OCI-LY7 (cell line): ENCODE data around the gene CAMSAP3. TPM values are rescaled to one million over a fixed set of nuclear protein-coding genes. Genes with fewer than 3 reads are reported as not detected.

Experiments used
- BruUV-seq: library from RNA; stranded (reverse); fragments of 400-500 nt; replicated peaks from 2 replicates; lab custom pipeline; 2021; lab: Mats Ljungman, UMichigan
- CTCF ChIA-PET: fragments of 300-600 bp; sonication (Branson Sonifier 250); formaldehyde crosslinking; loops from one replicate; lab custom pipeline; 2022; ENCODE audit warnings: antibody characterized with exemption; ENCODE audit not compliant: unreplicated experiment; lab: Charles Lee
- POLR2A ChIA-PET: fragments of 300-600 bp; sonication (Branson Sonifier 250); formaldehyde crosslinking; loops from one replicate; lab custom pipeline; 2022; ENCODE audit warnings: antibody characterized with exemption; lab: Charles Lee
- DNase-seq: peaks from one replicate; pipeline ENCODE4 v3.0.0-alpha.2; 2015; ENCODE audit warnings: low spot score
- H2AFZ ChIP-seq: fragments of 200-600 bp; sonication (generic), shearing (Covaris generic); 2 replicates; pipeline ENCODE4 v1.6.1; 2014; ENCODE audit warnings: mild to moderate bottlenecking, antibody characterized with exemption, low read length, moderate library complexity
- H3K27ac ChIP-seq: fragments of 200-600 bp; sonication (generic); 2 replicates; pipeline ENCODE4 v1.5.1; 2014; ENCODE audit warnings: mixed run types, low read depth, mild to moderate bottlenecking, moderate library complexity, low read length, inconsistent platforms; ENCODE audit not compliant: poor library complexity, severe bottlenecking
- H3K36me3 ChIP-seq: fragments of 200-600 bp; sonication (generic); 2 replicates; pipeline ENCODE4 v1.6.1; 2014; ENCODE audit warnings: mild to moderate bottlenecking, antibody characterized with exemption, low read length, moderate library complexity, mixed read lengths; ENCODE audit not compliant: insufficient read depth
- H3K4me1 ChIP-seq: fragments of 200-600 bp; sonication (generic); 2 replicates; pipeline ENCODE4 v1.5.1; 2014; ENCODE audit warnings: mild to moderate bottlenecking, low read length; ENCODE audit not compliant: insufficient read depth, poor library complexity, severe bottlenecking
- H3K4me2 ChIP-seq: fragments of 200-600 bp; sonication (generic); 2 replicates; pipeline ENCODE4 v1.6.1; 2014; ENCODE audit warnings: mild to moderate bottlenecking, low read length
- H3K4me3 ChIP-seq: fragments of 200-600 bp; sonication (generic); 2 replicates; pipeline ENCODE4 v1.5.1; 2014; ENCODE audit warnings: mild to moderate bottlenecking, low read depth, low read length; ENCODE audit not compliant: poor library complexity, severe bottlenecking
- H3K79me2 ChIP-seq: fragments of 200-600 bp; sonication (generic); 2 replicates; pipeline ENCODE4 v1.6.1; 2016; ENCODE audit warnings: low read depth, mild to moderate bottlenecking, low read length, moderate library complexity, mixed read lengths; ENCODE audit not compliant: insufficient read depth
- H3K9me2 ChIP-seq: fragments of 200-600 bp; sonication (generic); 2 replicates; pipeline ENCODE4 v1.6.1; 2016; ENCODE audit warnings: mild to moderate bottlenecking, low read length, mixed read lengths; ENCODE audit not compliant: insufficient read depth
- H3K9me3 ChIP-seq: fragments of 200-600 bp; sonication (generic); 2 replicates; pipeline ENCODE4 v1.6.1; 2014; ENCODE audit warnings: mild to moderate bottlenecking, mixed run types, low read length, mixed read lengths
- H4K20me1 ChIP-seq: fragments of 200-600 bp; sonication (generic); 2 replicates; pipeline ENCODE4 v1.6.1; 2014; ENCODE audit warnings: mild to moderate bottlenecking, antibody characterized with exemption, low read length, moderate library complexity, mixed read lengths; ENCODE audit not compliant: insufficient read depth
- EZH2phosphoT487 ChIP-seq: fragments of 200-600 bp; sonication (generic); IDR thresholded peaks from 2 replicates; pipeline ENCODE4 v1.6.1; 2018; ENCODE audit warnings: low read depth, borderline replicate concordance, mild to moderate bottlenecking, mixed run types, antibody characterized with exemption, low read length, moderate library complexity, mixed read lengths
- intact Hi-C: fragments of 100-400 bp; cut with micrococcal nuclease; formaldehyde crosslinking; loops from one replicate; pipeline ENCODE4 v1.10.0; 2022; ENCODE audit not compliant: unreplicated experiment
- total RNA-seq, 2 experiments: library from RNA; depleted of rRNA in 1 of 2; stranded (reverse); fragments of >200 nt in 1 of 2; shearing (Covaris generic) in 1 of 2; gene quantifications; 2 replicates each; pipeline ENCODE4 v1.2.3, GENCODE V29; 2014 to 2022
- TF ChIP-seq, protein P1 (sequence below): fragments of 200-600 bp; sonication (generic); conservative IDR thresholded peaks from 2 replicates; pipeline ENCODE4 v1.5.1; 2014; ENCODE audit warnings: mild to moderate bottlenecking, antibody characterized with exemption, low read length, moderate library complexity, mixed read lengths

CAMSAP3 gene
- total RNA-seq, 2 experiments from 2014 or later, result 1.6 to 1.9 TPM

DNA sequence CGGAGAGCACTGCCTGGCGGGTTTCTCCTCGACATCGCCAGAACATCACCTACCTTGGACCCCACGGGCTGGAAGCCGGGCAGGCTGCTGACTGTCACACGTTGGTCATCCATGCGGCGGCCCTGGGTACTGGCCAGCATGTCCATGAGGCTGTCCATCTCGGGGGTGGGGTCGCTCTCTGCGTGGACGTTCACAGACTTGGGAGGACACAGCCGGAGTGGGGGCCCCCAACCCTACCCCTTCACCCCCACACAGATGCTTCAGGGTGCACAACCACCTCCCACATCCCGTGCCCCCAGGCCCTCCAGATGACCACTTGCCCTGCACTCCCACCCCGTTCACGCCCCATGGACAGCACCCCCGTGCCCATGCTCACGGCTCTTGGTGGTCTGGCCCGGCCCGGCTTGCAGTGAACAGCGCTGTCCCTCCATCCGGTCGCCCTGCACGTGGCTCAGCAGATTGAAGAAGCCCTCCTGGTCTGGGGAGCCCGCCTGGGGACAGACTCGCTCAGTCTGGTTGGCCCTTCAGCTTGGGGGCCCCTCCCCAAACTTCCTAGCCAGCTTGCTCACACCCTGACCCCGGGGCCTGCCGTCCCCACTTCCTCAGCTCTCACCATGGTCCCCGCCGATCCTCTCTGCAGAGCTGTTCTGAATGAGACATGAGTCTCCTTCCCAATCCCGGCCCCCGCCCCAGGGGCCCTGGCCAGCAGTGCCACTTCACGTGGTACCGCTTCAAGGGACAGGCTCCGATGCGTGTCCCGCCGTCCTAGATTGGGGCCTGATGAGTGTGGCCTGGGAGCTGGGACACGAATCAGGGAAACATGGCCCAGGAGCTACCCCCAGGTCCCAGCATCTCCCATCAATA, 36.9 kb downstream of the CAMSAP3 start:
- intact Hi-C loops, result no loop called here
- peaks cover 24% of the 10 kb centered on the region for H3K4me1 ChIP-seq
- H3K4me3 ChIP-seq, result no peak overlapping the region
- no peak overlapping the region for H3K4me2 ChIP-seq
- no peak overlapping the region for H2AFZ ChIP-seq
- H3K79me2 ChIP-seq, result peaks cover 30% of the 10 kb centered on the region
- no peak for DNase-seq
- POLR2A ChIA-PET, result no interaction called here
- 0 out of 2 replicates have a peak, but pooled peaks cover 6% of the 10 kb centered on the region for H4K20me1 ChIP-seq
- TF ChIP-seq, protein P1, sequence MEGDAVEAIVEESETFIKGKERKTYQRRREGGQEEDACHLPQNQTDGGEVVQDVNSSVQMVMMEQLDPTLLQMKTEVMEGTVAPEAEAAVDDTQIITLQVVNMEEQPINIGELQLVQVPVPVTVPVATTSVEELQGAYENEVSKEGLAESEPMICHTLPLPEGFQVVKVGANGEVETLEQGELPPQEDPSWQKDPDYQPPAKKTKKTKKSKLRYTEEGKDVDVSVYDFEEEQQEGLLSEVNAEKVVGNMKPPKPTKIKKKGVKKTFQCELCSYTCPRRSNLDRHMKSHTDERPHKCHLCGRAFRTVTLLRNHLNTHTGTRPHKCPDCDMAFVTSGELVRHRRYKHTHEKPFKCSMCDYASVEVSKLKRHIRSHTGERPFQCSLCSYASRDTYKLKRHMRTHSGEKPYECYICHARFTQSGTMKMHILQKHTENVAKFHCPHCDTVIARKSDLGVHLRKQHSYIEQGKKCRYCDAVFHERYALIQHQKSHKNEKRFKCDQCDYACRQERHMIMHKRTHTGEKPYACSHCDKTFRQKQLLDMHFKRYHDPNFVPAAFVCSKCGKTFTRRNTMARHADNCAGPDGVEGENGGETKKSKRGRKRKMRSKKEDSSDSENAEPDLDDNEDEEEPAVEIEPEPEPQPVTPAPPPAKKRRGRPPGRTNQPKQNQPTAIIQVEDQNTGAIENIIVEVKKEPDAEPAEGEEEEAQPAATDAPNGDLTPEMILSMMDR, result no peak
- no peak for TF ChIP-seq EZH2phosphoT487
- no peaks in the 10 kb centered on the region for H3K9me3 ChIP-seq
- peaks cover 9% of the 10 kb centered on the region; the same call in 1 of the 2 replicates for H3K36me3 ChIP-seq
- CTCF ChIA-PET, result no interaction called here
- H3K9me2 ChIP-seq, result no peaks in the 10 kb centered on the region
- BruUV-seq, result no TSS peak
- no peak overlapping the region for H3K27ac ChIP-seq

DNA sequence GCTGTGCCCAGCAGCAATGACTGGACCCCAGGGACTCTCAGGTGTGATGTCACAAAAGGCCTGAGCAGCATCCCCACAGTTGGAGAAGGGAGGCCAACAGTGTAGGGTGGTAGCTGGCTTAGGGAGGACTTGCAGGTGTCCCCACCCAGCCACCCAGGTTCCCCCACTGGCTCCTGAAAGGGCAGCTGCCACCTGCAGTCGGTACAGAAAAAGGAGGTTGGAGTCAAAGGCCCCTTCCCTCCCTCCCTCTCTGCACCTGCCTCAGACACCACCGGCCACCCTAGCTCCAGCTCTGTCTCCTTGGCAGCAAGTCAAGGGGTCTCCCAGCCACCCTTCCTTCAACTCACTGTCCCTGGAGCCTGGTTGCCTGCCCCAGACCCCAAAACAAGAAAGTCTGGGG, 38.0 kb downstream of the CAMSAP3 start, which contains the start of gene PCP2:
TSS of gene PCP2 (minus strand) at position 22 of the 400 bp plus-strand sequence. CDS start 262 bp downstream, outside the sequence.
- H3K4me2 ChIP-seq, result no peak within 1 kb of the TSS
- no peaks in the 10 kb centered on the region for H3K9me3 ChIP-seq
- H3K4me1 ChIP-seq, result peaks cover 22% of the 10 kb centered on the region
- intact Hi-C loops, result no loop called here
- no TSS peak for BruUV-seq
- peaks cover 19% of the 10 kb centered on the region for H3K79me2 ChIP-seq
- H3K9me2 ChIP-seq, result no peaks in the 10 kb centered on the region
- ChIA-PET POLR2A (no interaction called here), CTCF (no interaction called here)
- H4K20me1 ChIP-seq, result no peaks in the 10 kb centered on the region
- no peak for DNase-seq
- no peak within 1 kb of the TSS for H3K27ac ChIP-seq
- no peak for TF ChIP-seq EZH2phosphoT487
- TF ChIP-seq, protein P1, result no peak
- peaks cover 9% of the 10 kb centered on the region; the same call in 1 of the 2 replicates for H3K36me3 ChIP-seq
- H2AFZ ChIP-seq, result no peak within 1 kb of the TSS
- no peak within 1 kb of the TSS for H3K4me3 ChIP-seq

GRCh38 chr19:7635670-7636069, 40.0 kb downstream of the CAMSAP3 start:
- no peak overlapping the region for H3K27ac ChIP-seq
- H3K79me2 ChIP-seq, result peaks cover 1% of the 10 kb centered on the region; the same call in 1 of the 2 replicates
- no peak overlapping the region for H3K4me3 ChIP-seq
- peaks cover 17% of the 10 kb centered on the region for H3K4me1 ChIP-seq
- no peak for DNase-seq
- H3K9me3 ChIP-seq, result no peaks in the 10 kb centered on the region
- TF ChIP-seq, protein P1, result no peak
- no peak for TF ChIP-seq EZH2phosphoT487
- H3K36me3 ChIP-seq, result peaks cover 9% of the 10 kb centered on the region; the same call in 1 of the 2 replicates
- no peak overlapping the region for H2AFZ ChIP-seq
- H4K20me1 ChIP-seq, result no peaks in the 10 kb centered on the region
- no peaks in the 10 kb centered on the region for H3K9me2 ChIP-seq
- BruUV-seq, result no TSS peak
- no peak overlapping the region for H3K4me2 ChIP-seq
- POLR2A ChIA-PET, result no interaction called here
- intact Hi-C loops, result no loop called here
- CTCF ChIA-PET, result no interaction called here
